Activated B cell treated with CpG ODN at 0.5 μM for 24 hours (primary cell): ENCODE results near the gene MICALL2. TPM values are rescaled to one million over a fixed set of nuclear protein-coding genes. Genes with fewer than 3 reads are reported as not detected.

Experiments
- ATAC-seq: fragments of 200-7000 bp; cut with Tn5 transposase; one replicate; pipeline ENCODE4 v1.10.0; 2021; ENCODE audit warnings: low read depth, mild to moderate bottlenecking, moderate library complexity
- CTCF ChIA-PET: fragments of 350-600 bp; sonication (Branson Sonifier 250); formaldehyde crosslinking; loops from one replicate; lab custom pipeline; 2021; ENCODE audit warnings: antibody characterized with exemption; lab: Charles Lee
- POLR2A ChIA-PET: fragments of 350-600 bp; sonication (Branson Sonifier 250); formaldehyde crosslinking; loops from one replicate; lab custom pipeline; 2021; ENCODE audit warnings: antibody characterized with exemption; lab: Charles Lee
- DNase-seq: peaks from one replicate; pipeline ENCODE4 v3.0.0; 2022
- H3K27ac Mint-ChIP-seq: one replicate; pipeline ENCODE4 v1.8.0; 2020; ENCODE audit warnings: mixed read lengths
- H3K27me3 Mint-ChIP-seq: one replicate; pipeline ENCODE4 v1.8.0; 2021; ENCODE audit warnings: mixed read lengths
- H3K36me3 Mint-ChIP-seq: one replicate; pipeline ENCODE4 v1.8.0; 2021; ENCODE audit warnings: low read depth, mixed read lengths
- H3K4me1 Mint-ChIP-seq: one replicate; pipeline ENCODE4 v1.8.0; 2021; ENCODE audit warnings: mixed read lengths
- H3K4me3 Mint-ChIP-seq: one replicate; pipeline ENCODE4 v1.8.0; 2020; ENCODE audit warnings: mild to moderate bottlenecking, mixed read lengths
- H3K9me3 Mint-ChIP-seq: one replicate; pipeline ENCODE4 v1.8.0; 2020; ENCODE audit warnings: mixed read lengths
- intact Hi-C: fragments of 100-400 bp; cut with micrococcal nuclease; formaldehyde crosslinking; loops from one replicate; pipeline ENCODE4 v1.15.1; 2024
- total RNA-seq: library from RNA; stranded (reverse); gene quantifications from 2 replicates; pipeline ENCODE4 v1.2.3, GENCODE V29; 2022
- TF ChIP-seq, protein P1 (sequence below): fragments of 200-600 bp; IDR thresholded peaks from one replicate; pipeline ENCODE4 v1.8.0; 2022; ENCODE audit warnings: antibody characterized with exemption, mild to moderate bottlenecking

The MICALL2 gene
- total RNA-seq, 1 donor from 2014 or later: 0.55 TPM

- intact Hi-C loops: no loop called here
- ChIA-PET CTCF (no interaction called here), POLR2A (no interaction called here)
- Mint-ChIP-seq H3K36me3 (no peaks in the 10 kb centered on the region), H3K27me3 (no peaks in the 10 kb centered on the region), H3K9me3 (no peaks in the 10 kb centered on the region), H3K4me1 (no peaks in the 10 kb centered on the region), H3K4me3 (no peak overlapping the region), H3K27ac (no peak overlapping the region)
- ATAC-seq: no peak
- DNase-seq: no peak
- TF ChIP-seq, protein P1, sequence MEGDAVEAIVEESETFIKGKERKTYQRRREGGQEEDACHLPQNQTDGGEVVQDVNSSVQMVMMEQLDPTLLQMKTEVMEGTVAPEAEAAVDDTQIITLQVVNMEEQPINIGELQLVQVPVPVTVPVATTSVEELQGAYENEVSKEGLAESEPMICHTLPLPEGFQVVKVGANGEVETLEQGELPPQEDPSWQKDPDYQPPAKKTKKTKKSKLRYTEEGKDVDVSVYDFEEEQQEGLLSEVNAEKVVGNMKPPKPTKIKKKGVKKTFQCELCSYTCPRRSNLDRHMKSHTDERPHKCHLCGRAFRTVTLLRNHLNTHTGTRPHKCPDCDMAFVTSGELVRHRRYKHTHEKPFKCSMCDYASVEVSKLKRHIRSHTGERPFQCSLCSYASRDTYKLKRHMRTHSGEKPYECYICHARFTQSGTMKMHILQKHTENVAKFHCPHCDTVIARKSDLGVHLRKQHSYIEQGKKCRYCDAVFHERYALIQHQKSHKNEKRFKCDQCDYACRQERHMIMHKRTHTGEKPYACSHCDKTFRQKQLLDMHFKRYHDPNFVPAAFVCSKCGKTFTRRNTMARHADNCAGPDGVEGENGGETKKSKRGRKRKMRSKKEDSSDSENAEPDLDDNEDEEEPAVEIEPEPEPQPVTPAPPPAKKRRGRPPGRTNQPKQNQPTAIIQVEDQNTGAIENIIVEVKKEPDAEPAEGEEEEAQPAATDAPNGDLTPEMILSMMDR: no peak
These were observed 9.3 kb downstream of the MICALL2 start for GRCh38 chr7:1449951-1450350.

DNA sequence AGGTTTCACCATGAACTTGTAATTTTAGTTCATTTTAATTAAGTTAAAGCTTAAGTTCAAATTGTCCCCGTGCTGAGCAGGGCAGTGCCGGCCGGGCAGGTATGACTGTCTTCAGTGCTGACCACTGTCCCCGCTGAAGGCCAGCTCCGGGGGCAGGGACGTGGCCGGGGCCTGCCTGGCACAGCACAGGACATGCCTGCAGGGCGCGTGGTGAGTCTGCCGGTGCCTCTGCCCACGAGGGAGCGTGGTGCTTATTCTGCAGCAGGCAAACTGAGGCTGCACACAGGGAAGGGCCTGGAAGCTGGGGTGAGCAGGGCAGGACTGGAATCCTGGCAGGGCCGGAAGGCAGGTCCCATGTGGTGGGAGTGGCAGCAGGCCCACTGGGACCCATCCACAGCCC is 9.8 kb downstream of the MICALL2 start:
- Mint-ChIP-seq H3K27ac (no peak overlapping the region), H3K4me3 (no peak overlapping the region), H3K27me3 (no peaks in the 10 kb centered on the region), H3K4me1 (no peaks in the 10 kb centered on the region), H3K36me3 (no peaks in the 10 kb centered on the region), H3K9me3 (no peaks in the 10 kb centered on the region)
- POLR2A ChIA-PET: no interaction called here
- CTCF ChIA-PET: no interaction called here
- ATAC-seq: no peak
- TF ChIP-seq, protein P1: no peak
- no peak for DNase-seq
- intact Hi-C loops: no loop called here

DNA sequence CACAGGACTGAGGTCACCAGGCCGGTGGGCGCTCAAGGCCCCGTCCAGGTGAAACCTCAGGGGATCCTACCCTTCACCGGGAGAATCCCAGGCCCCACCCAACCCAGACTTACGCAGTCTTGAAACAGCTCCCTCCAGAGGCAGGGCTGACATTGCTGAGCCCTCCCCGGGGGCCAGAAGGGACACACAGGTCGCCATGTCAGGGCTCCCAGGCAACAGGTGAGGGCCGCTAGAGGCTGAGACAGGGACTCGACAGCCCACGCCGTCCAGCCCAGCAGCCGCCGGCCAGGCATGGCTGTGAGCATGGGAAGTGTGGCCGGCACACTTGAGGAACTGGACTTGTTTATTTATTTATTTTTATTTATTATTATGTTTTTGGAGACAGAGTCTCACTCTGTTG is 10.3 kb downstream of the MICALL2 start:
- TF ChIP-seq, protein P1: no peak
- POLR2A ChIA-PET: interaction anchor here (0.6 kb wide), 1 partner anchor 132 kb away, joined by 5 read pairs; no protein-coding TSS in a partner anchor
- Mint-ChIP-seq H3K9me3 (no peaks in the 10 kb centered on the region), H3K4me3 (no peak overlapping the region), H3K4me1 (no peaks in the 10 kb centered on the region), H3K36me3 (no peaks in the 10 kb centered on the region), H3K27me3 (no peaks in the 10 kb centered on the region), H3K27ac (no peak overlapping the region)
- no peak for ATAC-seq
- CTCF ChIA-PET: no interaction called here
- intact Hi-C loops: no loop called here
- DNase-seq: no peak

- H3K9me3 Mint-ChIP-seq: no peaks in the 10 kb centered on the region
- CTCF ChIA-PET: interaction anchor here (1.0 kb wide), 1 partner anchor 26 kb away, joined by 3 read pairs; no protein-coding TSS in a partner anchor
- H3K36me3 Mint-ChIP-seq: no peaks in the 10 kb centered on the region
- no peaks in the 10 kb centered on the region for H3K4me1 Mint-ChIP-seq
- intact Hi-C loops: no loop called here
- H3K4me3 Mint-ChIP-seq: no peak overlapping the region
- DNase-seq (no peak), ATAC-seq (no peak)
- TF ChIP-seq, protein P1: no peak
- POLR2A ChIA-PET: no interaction called here
- no peak overlapping the region for H3K27ac Mint-ChIP-seq
- no peaks in the 10 kb centered on the region for H3K27me3 Mint-ChIP-seq
These were observed 11.6 kb downstream of the MICALL2 start for GRCh38 chr7:1447551-1448244.

DNA sequence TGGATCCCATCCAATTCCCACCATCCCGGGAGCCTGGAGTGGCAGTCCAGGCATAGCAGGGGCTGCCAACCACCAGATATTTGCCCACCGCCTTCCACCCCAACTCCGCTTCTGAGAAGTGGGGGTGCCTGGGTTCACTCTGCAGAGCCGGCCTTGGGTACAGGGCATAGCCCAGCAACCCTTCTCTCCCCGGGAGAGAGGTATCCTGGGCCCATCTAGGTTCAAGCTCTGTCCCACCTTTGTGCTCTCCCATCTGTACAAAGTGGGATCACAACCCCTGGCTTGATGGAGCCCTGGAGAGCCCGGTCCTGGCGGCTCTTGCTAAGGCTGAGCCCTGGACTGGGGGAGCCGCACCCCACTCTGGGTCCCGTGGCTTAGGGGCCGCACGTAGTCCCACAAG is 12.2 kb downstream of the MICALL2 start:
- CTCF ChIA-PET: interaction anchor here (1.0 kb wide), 1 partner anchor 27 kb away, joined by 3 read pairs; no protein-coding TSS in a partner anchor
- TF ChIP-seq, protein P1: no peak
- DNase-seq (no peak), ATAC-seq (no peak)
- no peaks in the 10 kb centered on the region for H3K4me1 Mint-ChIP-seq
- H3K27me3 Mint-ChIP-seq: no peaks in the 10 kb centered on the region
- H3K9me3 Mint-ChIP-seq: no peaks in the 10 kb centered on the region
- intact Hi-C loops: no loop called here
- H3K36me3 Mint-ChIP-seq: no peaks in the 10 kb centered on the region
- POLR2A ChIA-PET: no interaction called here
- no peak overlapping the region for H3K4me3 Mint-ChIP-seq
- H3K27ac Mint-ChIP-seq: no peak overlapping the region
